T-helper 1 cell (primary cell): ENCODE data around the gene RNLS.

Experiments
- DNase-seq, 5 donors: peaks; one replicate each; pipeline ENCODE4 v3.0.0-alpha.2; 2012 to 2020

RNLS gene

DNA sequence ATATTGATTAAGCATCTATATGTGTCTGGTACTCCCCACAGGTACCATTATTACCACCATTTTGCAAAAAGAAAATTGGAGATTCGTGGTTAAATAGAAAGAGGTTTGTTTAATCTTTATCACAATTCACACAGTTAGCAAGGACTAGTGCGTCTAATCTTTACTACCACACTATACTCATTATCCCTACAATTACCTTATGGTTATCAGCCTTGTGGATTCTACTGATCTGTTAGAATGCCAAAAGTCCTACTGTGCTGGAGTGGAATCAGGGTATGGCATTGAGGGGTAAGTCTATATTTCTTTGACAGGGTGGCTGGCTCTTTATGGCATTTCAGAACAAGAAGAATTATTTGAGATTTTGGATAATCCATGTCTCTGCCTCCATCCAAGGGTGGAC is 156.1 kb downstream of the RNLS start:
- no peak for DNase-seq

DNA sequence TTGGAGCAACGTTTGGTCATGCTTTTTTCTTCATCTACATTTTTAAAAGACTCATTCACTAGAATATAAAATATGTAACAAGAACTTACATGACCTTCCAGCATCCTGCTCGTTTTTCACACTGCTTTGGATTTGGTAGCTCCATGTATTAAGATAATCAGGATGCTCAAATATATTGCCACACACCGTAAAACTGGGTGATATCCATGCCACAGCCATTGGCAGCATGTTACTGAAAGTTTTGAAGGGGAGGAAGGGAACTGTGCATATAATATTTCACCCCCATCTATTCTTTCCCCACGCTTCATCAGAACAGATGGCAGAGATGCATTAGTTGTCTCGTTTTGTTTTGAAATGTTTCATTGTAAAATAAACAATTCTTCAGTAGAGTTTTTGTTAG is 158.2 kb downstream of the RNLS start:
- DNase-seq, result no peak

DNA sequence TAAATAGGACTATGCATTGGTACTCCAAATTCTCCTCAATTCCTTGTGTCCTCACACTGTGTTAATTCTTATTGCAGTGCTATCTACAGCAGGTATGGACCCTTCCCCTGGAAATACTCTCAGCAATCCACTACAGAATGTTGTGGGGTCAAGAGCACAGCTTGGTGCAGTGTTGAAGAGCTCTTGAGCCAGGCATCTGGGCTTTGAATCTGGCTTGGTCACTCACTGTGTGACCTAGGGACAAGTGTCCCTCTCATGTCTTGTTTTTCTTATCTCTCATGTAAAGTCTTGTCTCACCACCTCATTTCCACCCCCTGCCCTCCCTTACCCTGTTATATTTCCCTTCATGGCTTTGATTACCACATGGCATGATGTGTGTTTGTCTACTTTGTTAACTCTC is 159.4 kb downstream of the RNLS start:
- DNase-seq, result no peak

- DNase-seq, result no peak
These were observed 161.5 kb downstream of the RNLS start for GRCh38 chr10:88421590-88421989.

DNA sequence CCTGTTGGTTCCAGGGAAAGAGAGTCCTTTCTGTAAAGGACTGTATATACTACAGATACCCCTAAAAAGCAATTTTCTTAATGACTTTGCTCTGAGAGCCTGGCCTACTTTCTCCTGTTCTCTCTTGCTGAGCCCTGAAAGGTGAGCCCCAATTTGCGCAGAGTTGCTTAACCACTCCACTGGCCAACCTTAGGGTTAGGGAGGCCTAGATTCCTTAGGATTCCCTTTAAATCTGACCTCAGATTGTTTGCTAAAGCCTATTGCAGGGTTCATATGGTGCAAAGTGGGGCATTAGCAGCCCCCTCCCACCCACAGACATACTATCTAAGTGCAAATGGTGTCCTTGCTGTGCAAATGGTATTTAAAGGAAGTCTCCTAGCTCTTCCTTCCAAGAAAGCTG is 164.2 kb downstream of the RNLS start:
- no peak for DNase-seq

- no peak for DNase-seq
These were observed 165.6 kb downstream of the RNLS start for GRCh38 chr10:88417387-88418030.

GRCh38 chr10:88416801-88417200 is 166.3 kb downstream of the RNLS start:
- DNase-seq, result no peak

- DNase-seq, result no peak
These were observed 167.5 kb downstream of the RNLS start for GRCh38 chr10:88415533-88416130.

GRCh38 chr10:88413412-88413811 is 169.7 kb downstream of the RNLS start:
- DNase-seq, result no peak

GRCh38 chr10:88411772-88412349 is 171.3 kb downstream of the RNLS start:
- no peak for DNase-seq

DNA sequence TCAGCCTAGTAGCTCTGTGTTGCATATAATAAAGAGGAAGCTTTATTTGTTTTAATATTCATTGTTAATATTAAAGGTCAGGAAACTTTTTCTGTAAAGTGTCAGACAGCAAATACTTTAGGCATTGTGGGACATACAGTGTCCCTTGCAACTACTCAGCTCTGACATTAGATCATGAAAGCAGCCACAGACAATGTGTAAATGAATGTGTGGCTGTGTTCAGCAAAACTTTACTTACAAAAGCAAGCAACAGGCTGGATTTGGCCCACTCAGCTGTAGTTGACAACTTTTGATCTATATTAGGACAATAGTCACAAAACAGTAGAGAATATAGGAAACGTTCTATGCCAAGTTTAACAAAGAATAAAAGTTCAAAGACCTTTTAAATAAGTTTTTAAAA is 173.3 kb downstream of the RNLS start:
- no peak for DNase-seq

DNA sequence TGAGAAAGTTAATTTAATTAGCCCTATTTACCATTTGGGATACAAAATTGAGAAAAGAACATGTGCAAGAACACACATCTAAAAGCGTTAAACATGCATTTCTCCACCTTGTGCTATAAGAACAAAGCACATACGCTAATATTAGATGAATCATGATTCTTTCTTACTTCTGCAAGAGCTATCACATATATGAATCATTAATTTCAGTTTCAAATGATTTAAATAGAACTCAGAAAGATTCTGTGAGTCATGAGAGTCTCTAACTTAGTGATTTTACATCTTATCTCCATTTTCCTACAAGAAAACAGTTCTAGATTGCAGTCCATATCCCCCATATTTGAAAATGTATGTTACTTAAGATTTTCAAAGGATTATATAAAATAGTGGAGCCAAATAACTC is 173.9 kb downstream of the RNLS start:
- DNase-seq, result no peak

DNA sequence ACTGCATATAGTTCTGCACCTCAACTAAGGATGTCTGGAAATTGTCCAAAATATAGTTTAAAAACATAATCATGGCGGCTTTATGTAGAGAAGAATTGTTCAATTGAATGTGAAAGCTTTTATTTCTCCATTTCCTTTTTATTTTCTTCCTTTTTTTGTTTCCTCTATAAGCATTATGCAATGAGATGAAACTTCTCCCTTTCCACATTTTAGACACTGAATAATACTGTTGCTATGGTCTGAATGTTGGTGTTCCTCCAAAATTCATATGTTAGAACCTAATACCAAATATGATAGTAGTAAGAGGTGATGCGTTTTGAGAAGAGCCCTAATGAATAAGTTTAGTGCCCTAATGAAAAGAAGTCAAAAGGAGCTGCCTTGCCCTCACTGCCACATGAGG is 175.0 kb downstream of the RNLS start:
- DNase-seq, result no peak

DNA sequence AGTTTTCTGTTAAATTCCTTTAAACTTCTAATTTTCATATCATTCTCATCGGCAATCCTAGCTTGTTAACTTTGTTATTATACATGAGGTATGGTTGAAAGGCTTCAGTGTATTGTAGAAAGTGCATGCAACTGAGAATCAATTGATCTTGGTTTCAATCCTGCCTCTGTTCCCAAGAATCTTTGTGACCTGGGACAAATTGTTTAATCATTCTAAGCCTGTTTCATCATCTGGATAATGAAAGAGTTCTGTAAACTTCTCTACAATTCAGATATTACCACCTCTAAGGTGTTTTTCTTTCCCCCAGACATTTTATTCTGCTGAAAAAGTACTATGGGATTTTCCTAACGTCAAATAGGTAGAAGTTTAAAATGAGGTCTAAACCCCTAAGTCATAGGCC is 179.0 kb downstream of the RNLS start:
- DNase-seq, result no peak

GRCh38 chr10:88401671-88402347 is 181.3 kb downstream of the RNLS start:
- no peak for DNase-seq

- DNase-seq, result no peak
These were observed 183.9 kb downstream of the RNLS start for GRCh38 chr10:88399240-88399639.

GRCh38 chr10:88395677-88396076 is 187.4 kb downstream of the RNLS start:
- no peak for DNase-seq

DNA sequence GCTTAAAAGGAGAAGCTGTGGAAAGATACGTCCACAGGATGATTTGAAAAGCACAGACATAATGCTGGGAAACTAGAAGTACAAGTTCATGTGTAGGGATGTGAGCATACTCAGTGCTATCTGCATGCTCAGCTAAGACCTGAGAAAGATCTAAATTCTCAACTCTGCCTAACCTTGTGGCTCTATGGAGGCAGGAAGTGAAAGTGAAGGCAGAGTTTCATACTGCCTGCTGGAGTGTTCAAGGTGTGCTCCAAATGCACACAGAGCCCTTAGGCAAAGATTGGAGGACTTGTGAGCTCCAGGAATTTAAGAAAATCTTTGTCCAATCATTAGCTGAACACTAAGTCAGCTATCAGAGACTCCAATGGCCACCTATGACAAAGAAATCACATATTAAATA is 190.9 kb downstream of the RNLS start:
- peak in 1 of 5 donors; percentile 72 for DNase-seq

DNA sequence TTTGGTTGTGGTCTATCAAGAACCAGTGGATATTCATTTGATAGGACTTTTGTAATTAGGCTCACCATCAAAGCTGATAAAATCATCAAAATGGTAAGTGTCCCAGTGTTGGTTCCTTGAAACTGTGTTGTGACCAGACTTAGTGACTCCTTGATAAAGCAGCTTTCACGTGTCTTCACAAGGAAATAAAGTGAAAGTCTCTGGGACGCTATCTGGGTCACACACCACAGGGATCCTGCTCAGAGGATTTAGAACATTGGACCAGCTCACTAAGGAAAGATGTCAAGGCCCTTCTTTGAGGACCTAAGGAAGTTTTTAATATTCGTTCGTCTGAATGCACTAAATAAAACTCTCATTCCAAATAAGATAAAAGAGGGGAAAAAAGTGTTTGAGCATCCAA is 193.1 kb downstream of the RNLS start:
- no peak for DNase-seq

GRCh38 chr10:88389456-88389855 is 193.7 kb downstream of the RNLS start:
- DNase-seq, result peak in 1 of 5 donors; percentile 57

DNA sequence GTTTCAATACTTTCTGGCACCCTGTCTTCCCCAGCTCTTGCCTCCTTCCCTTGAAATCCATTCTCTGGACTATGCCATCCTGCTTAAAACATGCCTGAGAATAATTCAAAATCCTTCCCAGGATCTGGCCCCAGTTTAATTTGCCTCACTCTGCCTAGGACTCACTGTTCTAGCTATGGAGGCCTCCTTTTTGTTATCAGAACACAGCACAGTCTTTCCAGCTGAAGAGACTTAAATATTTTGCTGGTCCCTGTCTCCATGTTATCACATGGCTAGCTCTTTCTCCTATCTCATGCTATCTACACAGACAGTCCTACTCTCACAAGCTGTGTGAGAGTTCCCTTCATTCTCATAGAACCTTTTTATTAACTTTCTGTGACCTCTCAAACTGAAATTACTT is 194.8 kb downstream of the RNLS start:
- no peak for DNase-seq

GRCh38 chr10:88386821-88387773 is 196.0 kb downstream of the RNLS start:
- peak in 1 of 5 donors; percentile 42 for DNase-seq
